ENCODE measurements around the gene SENP6.

DNA sequence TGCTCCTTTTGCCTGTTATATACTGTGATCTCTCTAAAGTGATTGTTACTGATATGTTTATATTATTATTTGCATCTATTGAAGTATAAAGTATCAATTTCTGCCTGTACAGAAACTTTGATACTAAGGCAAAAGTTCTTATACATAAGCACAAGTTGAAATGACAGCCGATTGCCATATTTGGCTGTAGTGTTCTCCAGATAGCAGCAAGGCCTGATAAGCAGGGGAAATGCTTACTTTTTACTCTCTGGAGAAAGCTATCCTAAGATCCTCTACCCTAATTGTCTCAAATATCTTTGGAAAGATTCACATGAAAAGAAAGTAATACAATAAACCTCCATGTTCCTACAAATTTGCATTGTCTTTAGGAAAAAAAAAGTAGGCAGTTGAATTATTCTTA, 31.4 kb downstream of the SENP6 start:
- TF ChIP-seq, protein P1, sequence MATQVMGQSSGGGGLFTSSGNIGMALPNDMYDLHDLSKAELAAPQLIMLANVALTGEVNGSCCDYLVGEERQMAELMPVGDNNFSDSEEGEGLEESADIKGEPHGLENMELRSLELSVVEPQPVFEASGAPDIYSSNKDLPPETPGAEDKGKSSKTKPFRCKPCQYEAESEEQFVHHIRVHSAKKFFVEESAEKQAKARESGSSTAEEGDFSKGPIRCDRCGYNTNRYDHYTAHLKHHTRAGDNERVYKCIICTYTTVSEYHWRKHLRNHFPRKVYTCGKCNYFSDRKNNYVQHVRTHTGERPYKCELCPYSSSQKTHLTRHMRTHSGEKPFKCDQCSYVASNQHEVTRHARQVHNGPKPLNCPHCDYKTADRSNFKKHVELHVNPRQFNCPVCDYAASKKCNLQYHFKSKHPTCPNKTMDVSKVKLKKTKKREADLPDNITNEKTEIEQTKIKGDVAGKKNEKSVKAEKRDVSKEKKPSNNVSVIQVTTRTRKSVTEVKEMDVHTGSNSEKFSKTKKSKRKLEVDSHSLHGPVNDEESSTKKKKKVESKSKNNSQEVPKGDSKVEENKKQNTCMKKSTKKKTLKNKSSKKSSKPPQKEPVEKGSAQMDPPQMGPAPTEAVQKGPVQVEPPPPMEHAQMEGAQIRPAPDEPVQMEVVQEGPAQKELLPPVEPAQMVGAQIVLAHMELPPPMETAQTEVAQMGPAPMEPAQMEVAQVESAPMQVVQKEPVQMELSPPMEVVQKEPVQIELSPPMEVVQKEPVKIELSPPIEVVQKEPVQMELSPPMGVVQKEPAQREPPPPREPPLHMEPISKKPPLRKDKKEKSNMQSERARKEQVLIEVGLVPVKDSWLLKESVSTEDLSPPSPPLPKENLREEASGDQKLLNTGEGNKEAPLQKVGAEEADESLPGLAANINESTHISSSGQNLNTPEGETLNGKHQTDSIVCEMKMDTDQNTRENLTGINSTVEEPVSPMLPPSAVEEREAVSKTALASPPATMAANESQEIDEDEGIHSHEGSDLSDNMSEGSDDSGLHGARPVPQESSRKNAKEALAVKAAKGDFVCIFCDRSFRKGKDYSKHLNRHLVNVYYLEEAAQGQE (IDR thresholded peaks at IDR 0.05; ENCODE audit: insufficient read depth in 1 of 2, low read depth in 2 of 2, low read length in 2 of 2) = no peak
- TF ChIP-seq SIN3A (IDR thresholded peaks at IDR 0.05; ENCODE audit: borderline replicate concordance, insufficient read depth, low read length) (no peak), POLR2AphosphoS5 (IDR thresholded peaks at IDR 0.05; ENCODE audit: low read depth, low read length) (no peak), TAF1 (IDR thresholded peaks at IDR 0.05; ENCODE audit: borderline replicate concordance, insufficient read depth, low read length) (no peak), FOXP2 (optimal IDR thresholded peaks at IDR 0.05; ENCODE audit: borderline replicate concordance, extremely low read depth, extremely low read length, insufficient read depth) (no peak)

Data from PFSK-1 (cell line).